GM12875 (cell line): ENCODE data around the gene SNX6.

ENCODE experiments used
- H3K4me3 ChIP-seq: one replicate; pipeline ENCODE4 v1.5.1; 2011; ENCODE audit warnings: low read depth, low read length, control low read depth
- TF ChIP-seq, protein P1 (sequence below): IDR thresholded peaks from 2 replicates; pipeline ENCODE4 v1.5.1; 2011; ENCODE audit warnings: low read depth, mild to moderate bottlenecking, control low read depth, inconsistent platforms, low read length, moderate library complexity, borderline replicate concordance; ENCODE audit not compliant: insufficient read depth

The SNX6 gene

DNA sequence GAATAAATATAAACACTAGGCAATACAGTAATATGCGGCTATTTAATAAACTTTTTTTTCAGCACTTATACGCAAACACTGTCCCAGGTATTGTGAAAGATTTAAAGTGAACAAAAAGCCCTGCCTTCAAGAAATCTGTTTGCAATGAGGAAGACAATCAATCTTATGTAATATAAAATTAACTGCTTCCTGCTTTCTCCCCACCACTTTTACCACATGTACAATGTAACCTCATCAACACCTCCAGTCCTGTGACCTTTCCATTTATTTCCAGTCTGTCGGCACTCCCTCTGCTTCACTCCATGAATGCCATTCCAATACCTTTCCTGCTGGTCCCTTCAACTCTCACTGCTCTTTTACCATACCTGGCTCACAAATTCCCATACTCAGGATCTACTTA lies 10.5 kb downstream of the SNX6 start:
- TF ChIP-seq, protein P1, sequence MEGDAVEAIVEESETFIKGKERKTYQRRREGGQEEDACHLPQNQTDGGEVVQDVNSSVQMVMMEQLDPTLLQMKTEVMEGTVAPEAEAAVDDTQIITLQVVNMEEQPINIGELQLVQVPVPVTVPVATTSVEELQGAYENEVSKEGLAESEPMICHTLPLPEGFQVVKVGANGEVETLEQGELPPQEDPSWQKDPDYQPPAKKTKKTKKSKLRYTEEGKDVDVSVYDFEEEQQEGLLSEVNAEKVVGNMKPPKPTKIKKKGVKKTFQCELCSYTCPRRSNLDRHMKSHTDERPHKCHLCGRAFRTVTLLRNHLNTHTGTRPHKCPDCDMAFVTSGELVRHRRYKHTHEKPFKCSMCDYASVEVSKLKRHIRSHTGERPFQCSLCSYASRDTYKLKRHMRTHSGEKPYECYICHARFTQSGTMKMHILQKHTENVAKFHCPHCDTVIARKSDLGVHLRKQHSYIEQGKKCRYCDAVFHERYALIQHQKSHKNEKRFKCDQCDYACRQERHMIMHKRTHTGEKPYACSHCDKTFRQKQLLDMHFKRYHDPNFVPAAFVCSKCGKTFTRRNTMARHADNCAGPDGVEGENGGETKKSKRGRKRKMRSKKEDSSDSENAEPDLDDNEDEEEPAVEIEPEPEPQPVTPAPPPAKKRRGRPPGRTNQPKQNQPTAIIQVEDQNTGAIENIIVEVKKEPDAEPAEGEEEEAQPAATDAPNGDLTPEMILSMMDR: no peak
- no peak overlapping the region for H3K4me3 ChIP-seq

DNA sequence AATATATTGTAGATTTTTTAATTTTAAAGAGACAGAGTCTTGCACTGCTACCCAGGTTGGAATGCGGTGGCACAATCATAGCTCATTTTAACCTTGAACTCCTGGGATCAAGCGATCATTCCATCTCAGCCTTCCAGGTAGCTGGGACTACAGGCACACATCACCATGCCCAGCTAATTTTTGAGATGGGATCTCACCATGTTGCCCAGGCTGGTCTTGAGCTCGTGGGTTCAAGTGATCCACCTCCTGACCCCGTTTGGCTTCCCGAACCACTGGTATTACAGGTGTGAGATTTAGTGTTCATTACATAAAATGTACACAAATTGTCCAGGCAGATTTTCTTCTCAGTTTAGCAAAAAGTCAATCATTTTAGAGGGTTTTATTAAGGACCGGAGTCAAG lies 13.6 kb downstream of the SNX6 start:
- TF ChIP-seq, protein P1: no peak
- H3K4me3 ChIP-seq: no peak overlapping the region

DNA sequence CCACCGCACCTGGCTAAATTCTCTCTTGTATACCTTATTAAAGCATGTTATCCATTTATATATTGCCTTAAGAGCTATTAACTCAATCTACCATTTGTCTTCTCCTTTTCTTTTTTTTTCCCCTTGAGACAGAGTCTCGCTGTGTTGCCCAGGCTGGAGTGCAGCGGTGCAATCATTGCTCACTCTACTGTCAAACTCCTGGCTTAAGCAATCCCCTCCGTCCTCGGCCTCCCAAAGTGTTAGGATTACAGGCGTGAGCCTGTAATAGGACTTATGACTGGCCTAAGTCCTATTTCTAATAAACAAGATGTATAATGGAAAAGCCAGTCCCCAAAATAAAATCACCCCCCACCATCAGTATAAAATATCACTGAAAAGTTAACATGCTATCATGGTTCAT lies 14.4 kb downstream of the SNX6 start:
- TF ChIP-seq, protein P1: no peak

DNA sequence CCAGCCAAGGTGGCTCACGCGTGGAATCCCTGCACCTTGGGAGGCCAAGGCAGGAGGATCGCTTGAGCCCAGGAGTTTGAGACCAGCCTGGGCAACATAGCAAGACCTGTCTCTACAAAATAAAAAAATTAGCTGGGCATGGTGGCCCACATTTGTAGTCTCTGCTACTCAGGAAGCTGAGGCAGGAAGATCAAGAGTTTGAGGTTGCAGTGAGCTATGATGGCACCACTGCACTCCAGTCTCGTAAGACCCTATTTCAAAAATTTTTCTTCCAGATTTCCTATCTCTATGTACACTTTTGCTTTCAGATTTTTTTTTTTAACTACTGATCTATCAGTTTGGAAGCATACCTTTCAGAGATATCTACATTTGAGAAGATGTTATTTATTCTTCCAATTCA lies 15.3 kb downstream of the SNX6 start:
- TF ChIP-seq, protein P1: no peak
- no peak overlapping the region for H3K4me3 ChIP-seq

More for the DNA sequence above, 14.4 kb downstream of the SNX6 start:
- H3K4me3 ChIP-seq: no peak overlapping the region

DNA sequence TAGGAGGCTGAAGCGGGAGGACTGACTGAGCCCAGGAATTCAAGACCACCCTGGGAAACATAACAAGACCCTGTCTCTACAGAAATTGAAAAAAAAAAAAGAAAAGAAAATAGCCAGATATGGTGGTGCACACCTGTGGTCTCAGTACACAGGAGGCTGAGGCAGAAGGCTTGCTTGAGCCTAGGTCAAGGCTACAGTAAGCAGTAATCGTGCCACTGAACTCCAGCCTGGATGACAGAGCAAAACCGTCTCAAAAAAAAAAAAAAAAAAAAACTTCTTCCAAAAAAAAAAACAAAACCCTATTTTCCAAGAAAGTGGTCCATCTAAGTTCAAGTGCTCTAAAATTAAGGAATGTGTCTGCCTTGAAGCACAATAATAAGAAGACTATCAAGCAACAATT lies 19.8 kb downstream of the SNX6 start:
- no peak overlapping the region for H3K4me3 ChIP-seq
- TF ChIP-seq, protein P1: no peak

DNA sequence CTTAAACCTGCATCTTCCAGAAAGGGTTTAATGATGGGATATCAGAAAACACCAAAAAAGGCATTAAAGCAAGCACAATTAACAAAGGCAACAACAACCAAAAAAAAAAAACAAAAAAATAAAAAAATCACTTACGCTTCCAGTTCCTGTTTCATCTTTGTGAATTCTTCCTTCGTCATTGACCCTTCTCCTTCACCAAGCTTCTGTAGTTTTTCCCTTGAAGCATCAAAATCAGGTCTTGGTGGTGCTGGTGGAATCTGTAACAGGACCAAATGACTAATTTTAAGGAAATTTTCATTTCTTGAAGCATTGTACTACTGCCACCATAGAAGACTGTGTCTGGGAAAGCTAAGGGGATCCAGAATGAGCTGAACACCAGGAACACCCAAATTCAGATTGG lies 24.5 kb downstream of the SNX6 start:
- H3K4me3 ChIP-seq: no peak overlapping the region

DNA sequence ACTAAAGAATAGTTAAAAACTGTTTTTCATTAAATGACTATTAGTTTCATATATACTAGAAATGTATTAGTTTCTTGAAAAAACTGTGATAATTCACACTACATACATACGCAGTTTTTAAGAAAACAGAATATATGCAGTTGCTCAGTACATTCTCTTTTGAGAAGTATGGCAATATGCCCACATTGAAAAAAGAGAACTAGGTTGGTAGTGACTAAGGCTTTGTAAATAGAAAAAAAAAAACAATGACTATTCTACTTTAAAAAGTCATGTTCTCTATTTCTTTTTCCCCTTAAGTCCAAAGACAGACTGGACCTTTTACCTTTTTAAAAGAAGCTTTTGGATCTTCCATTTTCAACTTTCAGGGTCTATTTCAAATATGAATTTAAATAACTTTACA lies 25.0 kb downstream of the SNX6 start:
- TF ChIP-seq, protein P1: no peak

More for the DNA sequence above, 24.5 kb downstream of the SNX6 start:
- TF ChIP-seq, protein P1: no peak

More for the DNA sequence above, 25.0 kb downstream of the SNX6 start:
- H3K4me3 ChIP-seq: no peak overlapping the region
